HG03558 (cell line): ENCODE results near the gene WEE2.
A peak's percentile ranks its signal among the peaks of the same experiment; 100 is the strongest.
"Not testable (repeated sequence)": the region's sequence is repeated elsewhere in the genome, so short reads cannot be mapped to it uniquely, and the experiment has no call there.

Source experiments
- ATAC-seq: cut with Tn5 transposase; IDR thresholded peaks from one replicate; pipeline ENCODE4 v1.9.1; 2021; ENCODE audit warnings: moderate number of reproducible peaks; ENCODE audit not compliant: unreplicated experiment; ENCODE audit errors: extremely low read depth

WEE2 gene

GRCh38 chr7:141710301-141710700 is 2.1 kb downstream of the WEE2 start:
- no peak for ATAC-seq

GRCh38 chr7:141712603-141713255 is 4.6 kb downstream of the WEE2 start:
- no peak for ATAC-seq

DNA sequence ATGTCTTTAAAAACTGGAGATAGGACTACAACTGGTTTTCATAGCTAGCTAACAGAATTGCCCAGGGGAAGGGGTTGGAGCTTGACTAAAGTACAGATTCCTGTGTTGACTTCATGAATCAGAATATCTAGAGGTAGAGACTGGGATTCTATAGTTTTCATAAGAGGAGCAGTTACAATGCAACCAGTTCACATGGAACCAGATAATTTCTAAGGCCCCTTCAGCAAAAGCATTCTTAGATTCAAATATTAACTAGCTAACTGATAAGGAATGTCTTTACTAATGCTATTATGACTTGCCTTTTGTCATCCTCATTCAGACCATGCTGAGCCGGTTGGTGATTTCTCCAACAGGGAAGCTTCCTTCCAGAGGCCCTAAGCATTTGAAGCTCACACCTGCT is 5.7 kb downstream of the WEE2 start:
- no peak for ATAC-seq

DNA sequence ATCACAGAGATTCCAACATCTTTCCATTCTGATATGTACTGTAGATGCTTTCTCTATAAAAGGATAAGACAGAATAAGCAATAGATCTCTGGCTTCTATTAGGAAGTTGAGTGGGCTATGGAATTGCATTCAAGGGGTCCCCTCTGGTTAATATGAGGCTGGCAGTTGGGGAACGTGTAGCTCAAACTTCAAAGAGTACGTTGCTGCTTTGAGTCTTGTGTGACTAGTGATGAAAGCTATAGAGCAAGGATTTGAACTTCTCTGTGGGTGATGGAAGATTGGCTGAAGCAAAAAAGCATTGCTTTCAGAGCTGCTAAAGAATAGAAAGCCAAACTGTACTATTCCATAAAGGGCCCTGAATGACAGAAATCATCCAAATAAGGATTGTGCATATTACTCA is 6.4 kb downstream of the WEE2 start:
- no peak for ATAC-seq

DNA sequence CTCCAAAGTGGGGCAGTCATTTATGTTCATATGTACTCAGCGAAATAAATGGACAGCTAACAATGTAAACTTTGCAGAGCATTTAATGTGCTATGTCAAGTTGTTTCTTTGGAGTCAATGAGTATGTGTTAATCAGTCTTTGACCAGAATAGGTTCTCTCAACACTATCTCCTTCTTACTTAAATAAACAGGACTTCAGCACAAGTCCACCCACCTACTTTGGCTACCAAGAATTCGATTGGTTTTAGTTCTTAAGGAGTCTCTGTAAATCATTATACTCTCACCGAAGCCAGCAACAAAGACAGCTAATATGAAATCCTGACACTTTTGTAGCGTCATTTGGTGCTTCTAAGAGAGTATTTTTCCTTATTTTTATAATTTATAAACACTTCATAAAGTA is 6.9 kb downstream of the WEE2 start:
- no peak for ATAC-seq

DNA sequence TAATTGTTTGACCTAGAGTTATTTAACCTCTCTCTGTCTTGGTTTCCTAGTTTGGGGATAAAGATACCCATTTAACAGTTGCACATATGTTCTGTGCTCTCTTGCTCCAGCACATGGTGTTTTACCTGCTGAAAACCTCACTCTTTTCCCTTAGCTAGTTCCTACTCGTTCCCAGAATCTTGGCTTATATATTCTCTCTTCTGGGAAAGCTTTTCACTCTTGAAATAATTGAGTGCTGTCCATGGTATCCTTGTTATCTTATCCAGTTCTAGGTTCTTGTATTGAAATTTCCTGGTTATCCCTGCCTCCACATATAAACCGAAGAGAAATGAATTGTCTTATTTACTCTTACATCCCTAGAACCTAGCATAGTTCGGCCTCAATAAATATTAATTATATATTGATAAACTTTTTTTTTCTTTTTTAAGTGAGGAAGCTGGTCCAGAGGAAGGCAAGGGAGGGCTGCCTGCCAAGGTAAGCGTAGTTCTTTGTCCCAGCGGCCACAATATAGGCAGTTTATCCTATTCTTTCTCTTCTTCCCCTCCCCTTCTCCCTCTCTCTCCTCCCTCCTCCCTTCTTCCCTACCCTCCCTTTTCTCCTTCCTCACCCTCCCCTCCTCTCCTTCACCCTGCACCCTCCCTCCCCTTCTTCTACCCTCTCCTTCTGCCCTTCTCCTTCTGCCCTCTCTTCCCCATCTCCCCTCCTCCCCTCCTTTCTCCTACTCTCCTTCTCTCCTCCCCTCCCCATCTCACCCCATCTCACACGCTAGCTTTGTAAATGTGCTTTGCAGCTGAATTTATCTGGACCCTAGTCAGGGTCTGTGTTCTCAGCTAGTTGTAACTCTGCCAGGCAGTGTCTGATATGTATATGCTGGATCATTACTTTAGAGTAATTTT is 7.9 kb downstream of the WEE2 start:
- no peak for ATAC-seq

DNA sequence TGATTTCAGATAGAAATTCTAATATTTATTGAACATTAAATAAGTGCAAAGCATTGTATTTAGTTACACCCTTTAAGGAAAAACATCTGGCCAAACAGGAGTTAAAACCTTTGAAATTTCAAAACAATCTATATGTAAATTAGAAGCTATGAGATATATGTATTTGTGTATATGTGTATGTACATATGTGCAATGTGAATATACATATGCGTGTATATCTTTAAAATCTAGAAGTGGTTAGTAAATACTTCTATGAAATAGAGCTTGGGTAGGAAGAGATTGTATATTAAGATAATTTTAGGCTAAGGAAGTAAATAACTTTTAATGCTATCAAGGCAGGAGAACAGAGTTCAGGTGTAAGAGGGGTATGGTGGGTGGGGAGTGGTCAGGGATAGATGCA is 9.3 kb downstream of the WEE2 start:
- no peak for ATAC-seq

- ATAC-seq: no peak
Measured at GRCh38 chr7:141722529-141722928, 14.4 kb downstream of the WEE2 start.

DNA sequence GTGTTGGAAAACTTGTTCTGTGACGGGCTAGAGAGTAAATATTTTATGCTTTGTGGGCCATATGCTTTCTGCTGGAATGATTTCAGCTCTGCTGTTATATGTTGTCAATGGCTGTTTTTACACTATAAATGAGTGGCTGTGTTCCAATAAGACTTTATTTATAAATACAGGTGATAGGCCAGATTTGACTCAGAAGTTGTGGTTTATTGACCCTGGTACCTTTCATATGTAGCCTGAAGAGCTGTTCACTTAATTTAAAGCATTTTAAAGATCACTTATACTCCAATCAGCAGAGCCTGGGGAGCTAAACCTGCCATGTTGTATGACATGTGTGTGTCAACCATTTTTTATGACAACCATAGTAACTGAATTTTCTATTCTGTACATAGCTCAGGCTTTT is 20.9 kb downstream of the WEE2 start:
- ATAC-seq: no peak

DNA sequence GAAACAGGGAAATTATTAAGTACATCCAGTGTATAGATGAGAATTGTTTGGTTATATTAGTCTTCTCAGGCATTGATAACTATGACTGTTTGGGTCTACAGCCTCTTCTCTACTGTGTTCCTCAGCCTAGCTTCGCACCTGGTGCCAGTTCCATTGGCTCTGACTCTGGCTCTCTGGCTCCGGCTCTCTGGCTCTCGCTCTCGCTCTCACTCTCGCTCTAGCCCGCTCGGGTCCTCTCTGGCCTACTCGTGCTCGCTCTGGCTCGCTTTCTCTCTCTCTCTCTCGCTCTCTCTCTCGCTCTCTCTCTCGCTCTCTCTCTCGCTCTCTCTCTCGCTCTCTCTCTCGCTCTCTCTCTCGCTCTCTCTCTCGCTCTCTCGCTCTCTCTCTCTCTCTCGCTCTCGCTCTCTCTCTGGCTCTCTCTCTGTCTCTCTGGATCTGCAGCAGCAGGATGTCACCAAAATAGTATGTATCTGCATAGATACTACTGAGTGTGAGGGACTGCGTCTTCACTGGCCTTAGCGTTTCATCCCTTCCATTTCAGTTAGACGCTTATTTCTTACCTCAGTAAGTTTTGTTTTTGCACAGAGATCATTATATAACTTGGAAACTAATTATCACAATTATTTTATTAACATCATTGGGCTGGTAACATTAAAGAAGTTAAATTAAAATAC is 23.5 kb downstream of the WEE2 start:
- no peak for ATAC-seq

GRCh38 chr7:141737118-141737835 is 29.1 kb downstream of the WEE2 start:
- no peak for ATAC-seq

GRCh38 chr7:141737836-141738591 is 29.9 kb downstream of the WEE2 start, which contains the start of gene SSBP1:
TSS of gene SSBP1 (plus strand) at chr7:141738358. CDS start at chr7:141739167, 809 bp downstream.
- ATAC-seq: peak; percentile 88

DNA sequence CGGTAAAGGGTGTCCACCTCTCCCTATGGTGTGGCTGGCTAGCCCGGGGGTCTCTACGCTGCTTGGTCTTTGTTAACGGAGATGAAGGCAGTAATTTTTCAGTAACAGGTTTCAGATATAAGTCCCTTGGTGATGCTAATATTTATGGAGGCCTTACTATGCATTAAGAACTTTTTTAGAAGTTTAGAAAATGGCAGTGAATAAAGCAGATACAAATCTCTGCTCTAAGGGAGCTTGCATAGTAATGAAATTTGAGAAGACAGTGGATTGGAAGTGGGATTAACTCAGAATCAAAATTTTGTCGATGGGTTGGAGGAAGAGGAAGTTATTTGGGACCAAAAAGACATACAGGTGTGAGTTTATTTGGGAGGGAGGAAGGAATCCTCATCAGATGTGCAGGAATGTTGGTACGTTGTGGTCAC is 30.4 kb downstream of the WEE2 start:
- peak; percentile 7 for ATAC-seq

- no peak for ATAC-seq
Measured at GRCh38 chr7:141739250-141739649, 31.1 kb downstream of the WEE2 start.

- no peak for ATAC-seq
Measured at GRCh38 chr7:141742229-141742628, 34.1 kb downstream of the WEE2 start.

DNA sequence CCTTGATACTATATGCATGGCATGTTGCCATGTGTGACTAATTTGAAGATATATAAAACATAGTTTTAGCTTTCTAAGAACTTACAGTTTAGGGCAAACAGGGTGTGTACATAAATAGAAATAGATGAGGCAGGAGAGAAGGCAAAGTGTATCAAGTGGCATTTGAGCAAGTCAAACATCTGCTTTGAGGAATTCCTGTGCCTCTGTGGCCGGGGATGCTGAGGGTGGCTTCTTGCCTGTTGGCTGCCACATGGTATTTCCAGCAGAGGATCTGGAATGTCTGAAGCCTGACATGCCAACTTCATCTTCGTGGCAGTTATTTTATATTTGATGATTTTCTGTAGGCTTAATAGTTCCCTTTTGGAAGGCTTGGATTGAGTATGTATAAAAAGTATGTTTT is 36.0 kb downstream of the WEE2 start:
- ATAC-seq: no peak

DNA sequence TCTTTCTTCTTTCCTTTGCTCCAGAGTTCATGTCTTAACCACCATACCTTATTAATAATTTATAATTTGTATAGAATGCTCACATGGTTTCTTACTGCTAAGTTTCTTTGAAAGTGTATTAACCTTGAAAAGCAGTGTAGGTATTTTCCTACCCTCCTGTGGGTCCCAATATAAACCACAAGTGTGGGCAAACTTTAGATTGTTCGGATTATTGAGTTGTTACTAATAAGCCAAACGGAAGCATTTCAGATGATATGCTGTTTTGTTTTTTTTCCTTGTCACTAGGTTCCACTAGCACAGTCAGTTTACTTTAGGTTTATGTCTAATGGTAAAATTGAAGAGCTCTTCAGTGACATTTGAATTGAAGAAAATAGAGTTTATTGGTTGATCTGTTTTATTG is 40.2 kb downstream of the WEE2 start:
- no peak for ATAC-seq

GRCh38 chr7:141751904-141752303 is 43.8 kb downstream of the WEE2 start:
- ATAC-seq: not testable (repeated sequence)

DNA sequence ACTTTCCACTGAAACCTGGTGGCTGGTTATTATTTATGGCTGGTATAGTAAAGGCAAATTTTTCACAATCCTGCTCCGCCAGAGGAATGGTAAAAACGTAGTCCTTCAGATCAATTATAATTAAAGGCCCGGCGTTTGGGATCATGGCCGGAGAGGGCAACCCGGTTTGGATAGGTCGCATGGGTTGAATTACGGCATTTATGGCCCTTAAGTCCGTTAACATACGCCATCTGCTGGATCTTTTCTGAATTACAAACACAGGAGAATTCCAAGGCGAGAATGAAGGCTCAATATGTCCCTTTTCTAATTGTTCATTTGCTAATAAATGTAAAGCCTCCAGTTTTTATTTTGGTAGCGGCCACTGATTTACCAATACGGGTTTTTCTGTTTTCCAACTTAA is 44.5 kb downstream of the WEE2 start:
- no peak for ATAC-seq

DNA sequence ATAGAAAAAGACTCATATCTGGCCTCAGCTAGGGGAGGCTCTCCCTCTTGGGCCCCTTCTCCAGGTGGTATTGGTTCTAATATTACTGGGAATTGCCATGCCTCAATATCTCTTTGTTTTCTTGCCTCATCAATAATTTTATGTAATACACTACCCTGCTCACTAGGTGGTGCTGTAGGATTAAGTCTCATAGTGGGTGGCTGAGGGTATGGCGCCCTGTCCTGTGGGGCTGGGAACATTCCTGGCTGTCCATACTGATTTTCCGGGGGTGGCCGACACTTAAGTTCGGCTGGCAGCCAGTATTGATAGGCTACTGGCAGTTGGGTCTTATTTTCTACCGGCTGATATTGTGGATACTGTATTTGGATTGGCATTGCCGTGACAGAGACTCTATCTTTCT is 46.8 kb downstream of the WEE2 start:
- no peak for ATAC-seq
